SK-N-SH treated with all-trans-retinoic acid at 6 μM for 48 hours (cell line): ENCODE results near the gene NR1H4.
"Not testable (repeated sequence)": the region's sequence is repeated elsewhere in the genome, so short reads cannot be mapped to it uniquely, and the experiment has no call there.

Experiments
- ATAC-seq: fragments of 200-7000 bp; cut with Tn5 transposase; 3 replicates; pipeline ENCODE4 v1.9.1; 2020; ENCODE audit warnings: mild to moderate bottlenecking, moderate library complexity
- ARNTL ChIP-seq: fragments of 450-650 bp; formaldehyde crosslinking; IDR thresholded peaks from 2 replicates; pipeline ENCODE4 v1.5.0; 2020; ENCODE audit warnings: low read depth, mild to moderate bottlenecking, moderate library complexity, borderline replicate concordance
- BACH2 ChIP-seq: fragments of 250-450 bp; sonication (Bioruptor Pico); IDR thresholded peaks from 2 replicates; pipeline ENCODE4 v1.9.0; 2021; ENCODE audit warnings: mild to moderate bottlenecking, borderline replicate concordance
- CREB5 ChIP-seq: fragments of 250-450 bp; sonication (Bioruptor Pico); IDR thresholded peaks from 2 replicates; pipeline ENCODE4 v1.5.1; 2020; ENCODE audit warnings: low read depth, mild to moderate bottlenecking, moderate library complexity
- ESRRG ChIP-seq: fragments of 250-450 bp; sonication (Bioruptor Pico); IDR thresholded peaks from 2 replicates; pipeline ENCODE4 v1.6.1; 2021; ENCODE audit warnings: mild to moderate bottlenecking
- GLIS3 ChIP-seq: fragments of 250-450 bp; sonication (Bioruptor Pico); IDR thresholded peaks from 2 replicates; pipeline ENCODE4 v1.5.0; 2020; ENCODE audit warnings: mild to moderate bottlenecking, moderate library complexity
- ISL1 ChIP-seq: fragments of 250-450 bp; sonication (Bioruptor Pico); IDR thresholded peaks from 2 replicates; pipeline ENCODE4 v2.1.2; 2022; ENCODE audit warnings: mild to moderate bottlenecking, moderate library complexity
- OSR1 ChIP-seq: fragments of 250-450 bp; sonication (Bioruptor Pico); IDR thresholded peaks from 2 replicates; pipeline ENCODE4 v1.8.0; 2022; ENCODE audit warnings: moderate library complexity, mild to moderate bottlenecking, inconsistent platforms
- PATZ1 ChIP-seq: fragments of 250-450 bp; sonication (Bioruptor Pico); IDR thresholded peaks from 2 replicates; pipeline ENCODE4 v1.8.0; 2020; ENCODE audit warnings: mild to moderate bottlenecking, moderate library complexity, borderline replicate concordance
- POU6F1 ChIP-seq: fragments of 250-450 bp; sonication (Bioruptor Pico); IDR thresholded peaks from 2 replicates; pipeline ENCODE4 v1.8.0; 2021; ENCODE audit warnings: low read depth, mild to moderate bottlenecking, moderate library complexity, borderline replicate concordance
- PPARA ChIP-seq: fragments of 250-450 bp; sonication (Bioruptor Pico); IDR thresholded peaks from 2 replicates; pipeline ENCODE4 v1.5.0; 2020; ENCODE audit warnings: mild to moderate bottlenecking, borderline replicate concordance
- SNAI2 ChIP-seq: fragments of 250-450 bp; sonication (Bioruptor Pico); IDR thresholded peaks from 2 replicates; pipeline ENCODE4 v1.5.0; 2020; ENCODE audit warnings: mild to moderate bottlenecking, moderate library complexity
- TCF4 ChIP-seq: fragments of 250-450 bp; sonication (Bioruptor Pico); IDR thresholded peaks from 2 replicates; pipeline ENCODE4 v1.8.0; 2021; ENCODE audit warnings: mild to moderate bottlenecking, moderate library complexity, borderline replicate concordance
- TSHZ2 ChIP-seq: fragments of 250-450 bp; sonication (Bioruptor Pico); IDR thresholded peaks from 2 replicates; pipeline ENCODE4 v1.5.0; 2020; ENCODE audit warnings: mild to moderate bottlenecking, moderate library complexity
- ZC3H10 ChIP-seq: fragments of 250-450 bp; sonication (Bioruptor Pico); IDR thresholded peaks from 2 replicates; pipeline ENCODE4 v1.5.1; 2021; ENCODE audit warnings: mild to moderate bottlenecking, moderate library complexity
- ZFP30 ChIP-seq: fragments of 450-650 bp; formaldehyde crosslinking; IDR thresholded peaks from 2 replicates; pipeline ENCODE4 v1.5.0; 2022; ENCODE audit warnings: mild to moderate bottlenecking, moderate library complexity
- ZNF565 ChIP-seq: fragments of 450-650 bp; formaldehyde crosslinking; conservative IDR thresholded peaks from 2 replicates; pipeline ENCODE4 v1.5.0; 2020; ENCODE audit warnings: low read depth, mild to moderate bottlenecking, moderate library complexity
- ZNF70 ChIP-seq: fragments of 450-650 bp; formaldehyde crosslinking; IDR thresholded peaks from 2 replicates; pipeline ENCODE4 v1.5.0; 2020; ENCODE audit warnings: mild to moderate bottlenecking, moderate library complexity
- ZNF8 ChIP-seq: fragments of 450-650 bp; formaldehyde crosslinking; IDR thresholded peaks from 2 replicates; pipeline ENCODE4 v1.5.0; 2020; ENCODE audit warnings: mild to moderate bottlenecking, moderate library complexity
- TF ChIP-seq, protein P1 (sequence below): fragments of 250-450 bp; sonication (Bioruptor Pico); IDR thresholded peaks from 2 replicates; pipeline ENCODE4 v1.5.1; 2021; ENCODE audit warnings: mild to moderate bottlenecking, moderate library complexity

Gene NR1H4

GRCh38 chr12:100557357-100557756 lies 83.7 kb downstream of the NR1H4 start:
- TF ChIP-seq TSHZ2 (CRISPR knock-in tag) (no peak), GLIS3 (CRISPR knock-in tag) (no peak), ZNF565 (CRISPR knock-in tag) (no peak), PATZ1 (no peak), ZC3H10 (CRISPR knock-in tag) (no peak), ZNF8 (no peak), ESRRG (CRISPR knock-in tag) (no peak)

GRCh38 chr12:100559261-100559660 lies 85.6 kb downstream of the NR1H4 start:
- not testable (repeated sequence) for ATAC-seq

More at GRCh38 chr12:100557357-100557756, 83.7 kb downstream of the NR1H4 start:
- no peak for ATAC-seq

DNA sequence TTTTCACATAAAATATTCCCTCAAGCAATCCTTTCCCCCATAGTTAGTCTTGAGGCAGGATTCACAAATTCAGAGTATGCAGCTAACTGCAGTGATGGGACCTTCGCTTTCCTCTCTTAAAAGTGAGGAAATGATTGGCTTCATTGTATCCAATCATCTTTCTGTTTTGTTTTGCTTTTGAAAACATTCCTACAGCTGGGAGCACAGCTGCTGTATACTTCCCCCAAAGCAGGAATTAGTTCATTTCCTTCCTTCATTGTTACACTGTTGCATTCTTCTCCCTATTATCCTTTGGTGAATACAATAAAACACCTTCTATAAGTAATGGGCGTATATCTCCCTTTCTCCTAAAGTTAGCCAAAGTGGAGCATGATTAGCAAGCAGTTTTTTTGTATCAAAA lies 90.4 kb downstream of the NR1H4 start:
- ATAC-seq: no peak
- no peak for TF ChIP-seq BACH2 (CRISPR knock-in tag)
- no peak for TF ChIP-seq ZNF70 (CRISPR knock-in tag)
- no peak for TF ChIP-seq ZNF565 (CRISPR knock-in tag)
- TF ChIP-seq TCF4 (CRISPR knock-in tag): no peak
- TF ChIP-seq SNAI2 (CRISPR knock-in tag): no peak
- TF ChIP-seq OSR1 (CRISPR knock-in tag): no peak
- no peak for TF ChIP-seq GLIS3 (CRISPR knock-in tag)
- TF ChIP-seq ZFP30 (CRISPR knock-in tag): no peak
- TF ChIP-seq CREB5: no peak
- no peak for TF ChIP-seq PATZ1
- TF ChIP-seq, protein P1, sequence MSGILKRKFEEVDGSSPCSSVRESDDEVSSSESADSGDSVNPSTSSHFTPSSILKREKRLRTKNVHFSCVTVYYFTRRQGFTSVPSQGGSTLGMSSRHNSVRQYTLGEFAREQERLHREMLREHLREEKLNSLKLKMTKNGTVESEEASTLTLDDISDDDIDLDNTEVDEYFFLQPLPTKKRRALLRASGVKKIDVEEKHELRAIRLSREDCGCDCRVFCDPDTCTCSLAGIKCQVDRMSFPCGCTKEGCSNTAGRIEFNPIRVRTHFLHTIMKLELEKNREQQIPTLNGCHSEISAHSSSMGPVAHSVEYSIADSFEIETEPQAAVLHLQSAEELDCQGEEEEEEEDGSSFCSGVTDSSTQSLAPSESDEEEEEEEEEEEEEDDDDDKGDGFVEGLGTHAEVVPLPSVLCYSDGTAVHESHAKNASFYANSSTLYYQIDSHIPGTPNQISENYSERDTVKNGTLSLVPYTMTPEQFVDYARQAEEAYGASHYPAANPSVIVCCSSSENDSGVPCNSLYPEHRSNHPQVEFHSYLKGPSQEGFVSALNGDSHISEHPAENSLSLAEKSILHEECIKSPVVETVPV (CRISPR knock-in tag): no peak
- no peak for TF ChIP-seq ISL1 (CRISPR knock-in tag)
- TF ChIP-seq POU6F1: no peak
- TF ChIP-seq ESRRG (CRISPR knock-in tag): no peak
- no peak for TF ChIP-seq ZC3H10 (CRISPR knock-in tag)
- TF ChIP-seq TSHZ2 (CRISPR knock-in tag): no peak
- TF ChIP-seq ARNTL: no peak
- no peak for TF ChIP-seq PPARA (CRISPR knock-in tag)
- no peak for TF ChIP-seq ZNF8
